Common myeloid progenitor, CD34-positive (primary cell): ENCODE results near the gene ADGRL1.

Experiments
- CTCF ChIA-PET: fragments of 350-600 bp; sonication (Branson Sonifier 250); formaldehyde crosslinking; loops from one replicate; lab custom pipeline; 2021; ENCODE audit warnings: antibody characterized with exemption; lab: Charles Lee
- POLR2A ChIA-PET: fragments of 350-600 bp; sonication (Branson Sonifier 250); formaldehyde crosslinking; loops from one replicate; lab custom pipeline; 2021; ENCODE audit warnings: antibody characterized with exemption; lab: Charles Lee
- DNase-seq, 3 donors: peaks; one replicate each; pipeline versions ENCODE4 v3.0.0 to v3.0.0-alpha.2; 2013
- H3K27ac ChIP-seq, 2 experiments: 1 replicate in 1 of 2; 2 replicates in 1 of 2; pipeline ENCODE4 v1.7.0; 2013; ENCODE audit warnings: inconsistent platforms in 2 of 2, low read length in 2 of 2, mild to moderate bottlenecking in 2 of 2, low read depth in 1 of 2, moderate library complexity in 1 of 2; ENCODE audit not compliant: severe bottlenecking in 2 of 2, insufficient read depth in 1 of 2, poor library complexity in 1 of 2
- H3K27me3 ChIP-seq, 5 experiments: replicated peaks in 2 of 5; 1 replicate in 3 of 5; 2 replicates in 2 of 5; pipeline versions ENCODE4 v1.6.1 to v1.7.0; 2013; ENCODE audit warnings: low read length in 4 of 5, mild to moderate bottlenecking in 2 of 5, moderate library complexity in 2 of 5, inconsistent platforms in 1 of 5; ENCODE audit not compliant: insufficient read depth in 5 of 5, control insufficient read depth in 4 of 5
- H3K36me3 ChIP-seq, 4 experiments: 1 replicate in 2 of 4; 2 replicates in 2 of 4; pipeline versions ENCODE4 v1.6.1 to v1.7.0; 2013; ENCODE audit warnings: low read length in 3 of 4, control low read depth in 1 of 4, mild to moderate bottlenecking in 1 of 4; ENCODE audit not compliant: control insufficient read depth in 4 of 4, insufficient read depth in 4 of 4
- H3K4me1 ChIP-seq, 4 experiments: 1 replicate in 3 of 4; 2 replicates in 1 of 4; pipeline versions ENCODE4 v1.6.1 to v1.7.1; 2013; ENCODE audit warnings: low read length in 3 of 4, mild to moderate bottlenecking in 3 of 4, control low read depth in 1 of 4, inconsistent platforms in 1 of 4, moderate library complexity in 1 of 4; ENCODE audit not compliant: control insufficient read depth in 4 of 4, insufficient read depth in 4 of 4; ENCODE audit errors: control extremely low read depth in 1 of 4
- H3K4me3 ChIP-seq, 7 experiments: 1 replicate in 4 of 7; 2 replicates in 3 of 7; pipeline versions ENCODE4 v1.5.1 to v1.7.0; 2013; ENCODE audit warnings: mild to moderate bottlenecking in 7 of 7, low read length in 6 of 7, moderate library complexity in 6 of 7, inconsistent platforms in 2 of 7, low read depth in 2 of 7, control low read depth in 1 of 7; ENCODE audit not compliant: insufficient read depth in 4 of 7, control insufficient read depth in 1 of 7; ENCODE audit errors: extremely low read depth in 1 of 7
- H3K9me3 ChIP-seq, 5 experiments: 1 replicate in 4 of 5; 2 replicates in 1 of 5; pipeline versions ENCODE4 v1.6.1 to v1.7.1; 2013; ENCODE audit warnings: low read length in 4 of 5, mild to moderate bottlenecking in 2 of 5, inconsistent platforms in 1 of 5, low read depth in 1 of 5, moderate library complexity in 1 of 5; ENCODE audit not compliant: control insufficient read depth in 4 of 5, insufficient read depth in 2 of 5; ENCODE audit errors: control extremely low read depth in 1 of 5
- WGBS: methylation state at CpG from one replicate; pipeline ENCODE4 v1.1.5; 2013; ENCODE audit not compliant: insufficient coverage; 5-methylcytosine and 5-hydroxymethylcytosine counted together

Gene ADGRL1

GRCh38 chr19:14103310-14103709, 102.7 kb downstream of the ADGRL1 start:
- H3K4me1 ChIP-seq: no peaks in the 10 kb centered on the region
- peaks cover 4 to 32% (median 22%) of the 10 kb centered on the region in 4 experiments for H3K36me3 ChIP-seq
- H3K27ac ChIP-seq: no peak overlapping the region
- POLR2A ChIA-PET: interaction anchor here (0.6 kb wide), 1 partner anchor 296 kb away, joined by 4 read pairs; no protein-coding TSS in a partner anchor
- no peak overlapping the region for H3K4me3 ChIP-seq
- no peaks in the 10 kb centered on the region for H3K27me3 ChIP-seq
- no peak for DNase-seq
- CTCF ChIA-PET: interaction anchor here (0.8 to 3.7 kb wide), 4 partner anchors 9 to 31 kb away, joined by 3 to 22 read pairs (median 3); partner anchors contain the start of gene MISP3
- no peaks in the 10 kb centered on the region for H3K9me3 ChIP-seq
- no CpG with 5 or more reads among the region's 1 CpG for WGBS

GRCh38 chr19:14102756-14103155, 103.2 kb downstream of the ADGRL1 start:
- Histone ChIP-seq H3K9me3 (no peaks in the 10 kb centered on the region), H3K36me3 (peaks cover 5 to 37% (median 22%) of the 10 kb centered on the region in 4 experiments), H3K4me1 (no peaks in the 10 kb centered on the region), H3K4me3 (no peak overlapping the region), H3K27ac (no peak overlapping the region), H3K27me3 (no peaks in the 10 kb centered on the region)
- no peak for DNase-seq
- CTCF ChIA-PET: interaction anchor here (0.8 to 3.7 kb wide), 5 partner anchors 8 to 34 kb away, joined by 3 to 22 read pairs (median 3); partner anchors contain the start of genes ASF1B and MISP3
- POLR2A ChIA-PET: interaction anchor here (0.6 kb wide), 1 partner anchor 297 kb away, joined by 4 read pairs; no protein-coding TSS in a partner anchor
- 97% methylated on average over 10 of the region's 10 CpGs for WGBS

GRCh38 chr19:14102102-14102696, 103.8 kb downstream of the ADGRL1 start:
- POLR2A ChIA-PET: no interaction called here
- Histone ChIP-seq H3K4me3 (no peak overlapping the region), H3K27me3 (no peaks in the 10 kb centered on the region), H3K4me1 (no peaks in the 10 kb centered on the region), H3K36me3 (peaks cover 6 to 39% (median 23%) of the 10 kb centered on the region in 4 experiments), H3K27ac (no peak overlapping the region), H3K9me3 (no peaks in the 10 kb centered on the region)
- no peak for DNase-seq
- CTCF ChIA-PET: interaction anchor here (0.8 to 3.7 kb wide), 4 partner anchors 10 to 41 kb away, joined by 3 to 22 read pairs (median 4); partner anchors contain the start of gene ASF1B
- WGBS: 92% methylated on average over 11 of the region's 11 CpGs

GRCh38 chr19:14101003-14101545, 104.9 kb downstream of the ADGRL1 start:
- peaks cover 5 to 42% (median 26%) of the 10 kb centered on the region in 4 experiments for H3K36me3 ChIP-seq
- no peaks in the 10 kb centered on the region for H3K27me3 ChIP-seq
- CTCF ChIA-PET: interaction anchor here (1.0 to 3.7 kb wide), 4 partner anchors 9 to 42 kb away, joined by 3 to 22 read pairs (median 4); partner anchors contain the start of gene ASF1B
- POLR2A ChIA-PET: no interaction called here
- no peak overlapping the region for H3K27ac ChIP-seq
- DNase-seq: no peak
- 100% methylated on average over 4 of the region's 6 CpGs for whole genome bisulfite sequencing
- no peaks in the 10 kb centered on the region for H3K4me1 ChIP-seq
- no peak overlapping the region for H3K4me3 ChIP-seq
- H3K9me3 ChIP-seq: no peaks in the 10 kb centered on the region
